Endothelial cell of umbilical vein (primary cell): ENCODE data around the gene FPR1. TPM values are rescaled to one million over a fixed set of nuclear protein-coding genes. Genes with fewer than 3 reads are reported as not detected.

Experiments
- BruUV-seq: library from RNA; stranded (reverse); fragments of 400-500 nt; replicated peaks from 2 replicates; lab custom pipeline; 2021; lab: Mats Ljungman, UMichigan
- CTCF ChIA-PET: fragments of 300-600, 350-600 bp; sonication (Branson Sonifier 250); formaldehyde crosslinking; loops from one replicate; lab custom pipeline; 2021; ENCODE audit warnings: antibody characterized with exemption, inconsistent platforms; lab: Charles Lee
- POLR2A ChIA-PET: fragments of 300-600, 350-600 bp; sonication (Branson Sonifier 250); formaldehyde crosslinking; loops from one replicate; lab custom pipeline; 2021; ENCODE audit warnings: antibody characterized with exemption, inconsistent platforms; lab: Charles Lee
- DNase-seq: peaks from one replicate; pipeline ENCODE4 v3.0.0-alpha.2; 2011; ENCODE audit warnings: low read depth, low spot score
- FAIRE-seq: peaks from 2 replicates; lab custom pipeline; 2011; peaks lifted over from hg19 to GRCh38; lab: Jason Lieb, UNC
- H2AFZ ChIP-seq: 2 replicates; pipeline ENCODE4 v1.6.0; 2012; ENCODE audit warnings: low read depth, low read length, control low read depth, inconsistent platforms
- H3K27ac ChIP-seq: 2 replicates; pipeline ENCODE4 v1.5.1; 2011; ENCODE audit warnings: low read depth, mild to moderate bottlenecking, control low read depth, low read length, moderate library complexity; ENCODE audit not compliant: insufficient read depth
- H3K27me3 ChIP-seq, 2 experiments: 2 replicates each; pipeline versions ENCODE4 v1.6.0 to v1.6.1; 2011; ENCODE audit warnings: low read length in 2 of 2, mixed read lengths in 1 of 2; ENCODE audit not compliant: control insufficient read depth in 2 of 2, insufficient read depth in 2 of 2
- H3K36me3 ChIP-seq, 2 experiments: 2 replicates in 1 of 2; 3 replicates in 1 of 2; pipeline ENCODE4 v1.5.1; 2011; ENCODE audit warnings: low read length in 2 of 2, mild to moderate bottlenecking in 1 of 2, moderate library complexity in 1 of 2; ENCODE audit not compliant: control insufficient read depth in 2 of 2, insufficient read depth in 2 of 2; ENCODE audit errors: extremely low read depth in 1 of 2
- H3K4me1 ChIP-seq: 3 replicates; pipeline ENCODE4 v1.5.1; 2011; ENCODE audit warnings: mild to moderate bottlenecking, low read length; ENCODE audit not compliant: control insufficient read depth, insufficient read depth; ENCODE audit errors: extremely low read depth
- H3K4me2 ChIP-seq: 2 replicates; pipeline ENCODE4 v1.6.1; 2011; ENCODE audit warnings: low read length, control low read depth, mixed read lengths; ENCODE audit not compliant: insufficient read depth
- H3K4me3 ChIP-seq, 3 experiments: fragments of 200-600 bp in 1 of 3; sonication (generic), shearing (Covaris generic) in 1 of 3; replicated peaks in 1 of 3; 2 replicates each; pipeline ENCODE4 v1.5.1; 2011 to 2016; ENCODE audit warnings: control low read depth in 3 of 3, low read length in 3 of 3, mild to moderate bottlenecking in 2 of 3, inconsistent platforms in 1 of 3, low read depth in 1 of 3, moderate library complexity in 1 of 3; ENCODE audit not compliant: insufficient read depth in 1 of 3
- H3K79me2 ChIP-seq: 2 replicates; pipeline ENCODE4 v1.6.0; 2012; ENCODE audit warnings: low read length, inconsistent platforms; ENCODE audit not compliant: control insufficient read depth, insufficient read depth
- H3K9ac ChIP-seq: replicated peaks from 2 replicates; pipeline ENCODE3; 2011; ENCODE audit warnings: low read length, control low read depth; ENCODE audit not compliant: insufficient read depth; ENCODE audit errors: extremely low read depth
- H3K9me1 ChIP-seq: replicated peaks from 3 replicates; pipeline ENCODE4 v1.6.0; 2011; ENCODE audit warnings: mild to moderate bottlenecking, low read length; ENCODE audit not compliant: control insufficient read depth, insufficient read depth; ENCODE audit errors: extremely low read depth
- H3K9me3 ChIP-seq: replicated peaks from 2 replicates; pipeline ENCODE4 v1.5.1; 2012; ENCODE audit warnings: low read length, inconsistent platforms; ENCODE audit not compliant: control insufficient read depth, insufficient read depth
- H4K20me1 ChIP-seq: replicated peaks from 2 replicates; pipeline ENCODE3; 2011; ENCODE audit warnings: mild to moderate bottlenecking, low read length; ENCODE audit not compliant: control insufficient read depth, insufficient read depth; ENCODE audit errors: extremely low read depth
- EZH2 ChIP-seq: IDR thresholded peaks from 2 replicates; pipeline ENCODE4 v1.6.1; 2012; ENCODE audit warnings: borderline replicate concordance, low read depth, mild to moderate bottlenecking, moderate library complexity, low read length, inconsistent platforms; ENCODE audit not compliant: severe bottlenecking
- FOS ChIP-seq: IDR thresholded peaks from 2 replicates; pipeline ENCODE4 v1.6.1; 2011; ENCODE audit warnings: mild to moderate bottlenecking, low read length, moderate library complexity, borderline replicate concordance; ENCODE audit not compliant: insufficient read depth
- GATA2 ChIP-seq: IDR thresholded peaks from 2 replicates; pipeline ENCODE4 v1.7.0; 2011; ENCODE audit warnings: low read depth, mild to moderate bottlenecking, moderate library complexity, mixed read lengths, low read length; ENCODE audit not compliant: insufficient read length, insufficient read depth
- JUN ChIP-seq: IDR thresholded peaks from 2 replicates; pipeline ENCODE4 v1.6.1; 2011; ENCODE audit warnings: borderline replicate concordance, low read depth; ENCODE audit not compliant: insufficient read length, insufficient read depth
- MYC ChIP-seq: IDR thresholded peaks from one replicate; pipeline ENCODE4 v1.6.1; 2011; ENCODE audit warnings: mild to moderate bottlenecking, low read depth, low read length
- POLR2A ChIP-seq: IDR thresholded peaks from 2 replicates; pipeline ENCODE4 v1.6.1; 2012; ENCODE audit warnings: low read depth, mild to moderate bottlenecking, control low read depth, low read length
- POLR2AphosphoS5 ChIP-seq: IDR thresholded peaks from 2 replicates; pipeline ENCODE4 v1.6.1; 2012; ENCODE audit warnings: low read depth, mild to moderate bottlenecking, control low read depth, low read length, moderate library complexity; ENCODE audit not compliant: insufficient read depth
- dilution Hi-C: fragments of 300-500 bp; cut with MboI; formaldehyde crosslinking; loops from one replicate; pipeline ENCODE4 v1.15.0; 2019; ENCODE audit warnings: low sequenced_read_pairs; ENCODE audit not compliant: extremely low pct_ligation_motif_present
- intact Hi-C: fragments of 100-400 bp; cut with micrococcal nuclease; formaldehyde crosslinking; loops from one replicate; pipeline ENCODE4 v1.10.0; 2022
- polyA plus RNA-seq, 4 experiments: library from polyadenylated mRNA; depleted of rRNA in 3 of 4; stranded (reverse) in 3 of 4; unstranded in 1 of 4; fragments of >200 nt; gene quantifications; 2 replicates each; pipeline versions ENCODE4 v1.2.1 to v1.2.3, GENCODE V29; 2011 to 2012; ENCODE audit warnings: missing spikeins in 1 of 4
- total RNA-seq: library from RNA; stranded (reverse); gene quantifications from 2 replicates; pipeline ENCODE4 v1.2.3, GENCODE V29; 2021
- TF ChIP-seq, protein P1 (sequence below): IDR thresholded peaks from 2 replicates; pipeline ENCODE4 v1.6.1; 2011; ENCODE audit not compliant: insufficient read depth, insufficient read length
- TF ChIP-seq, protein P2 (sequence below), 2 donors: IDR thresholded peaks; 1 replicate in 1 of 2; 2 replicates in 1 of 2; pipeline ENCODE4 v1.5.1; 2011; ENCODE audit warnings: low read length in 2 of 2, mild to moderate bottlenecking in 2 of 2, moderate library complexity in 2 of 2, control low read depth in 1 of 2, inconsistent platforms in 1 of 2, low read depth in 1 of 2; ENCODE audit not compliant: insufficient read depth in 1 of 2; ENCODE audit errors: extremely low read depth in 1 of 2

FPR1 gene
- total and polyA plus RNA-seq, 2 donors (not counting 3 experiments of a cell fraction or from before 2014, with no cell fraction given), result not detected

DNA sequence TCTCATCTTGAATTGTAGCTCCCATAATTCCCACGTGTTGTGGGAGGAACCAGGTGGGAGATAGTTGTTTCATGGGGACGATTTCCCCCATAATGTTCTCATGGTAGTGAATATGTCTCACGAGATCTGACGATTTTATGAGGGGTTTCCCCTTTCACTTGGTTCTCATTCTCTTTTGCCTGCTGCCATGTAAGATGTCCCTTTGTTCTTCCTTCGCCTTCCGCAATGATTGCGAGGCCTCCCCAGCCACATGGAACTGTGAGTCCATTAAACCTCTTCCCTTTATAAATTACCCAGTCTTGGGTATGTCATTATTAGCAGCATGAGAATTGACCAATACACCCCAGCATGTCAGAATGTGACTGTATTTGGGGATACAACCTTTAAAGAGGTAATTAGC, 3.9 kb upstream of the FPR1 start:
- no TSS peak for BruUV-seq
- FAIRE-seq (no peak), DNase-seq (no peak)
- no peak overlapping the region for H2AFZ ChIP-seq
- no peaks in the 10 kb centered on the region for H3K36me3 ChIP-seq
- ChIA-PET CTCF (no interaction called here), POLR2A (no interaction called here)
- H3K27me3 ChIP-seq, result no peaks in the 10 kb centered on the region
- H3K4me2 ChIP-seq, result no peak overlapping the region
- TF ChIP-seq, protein P1, sequence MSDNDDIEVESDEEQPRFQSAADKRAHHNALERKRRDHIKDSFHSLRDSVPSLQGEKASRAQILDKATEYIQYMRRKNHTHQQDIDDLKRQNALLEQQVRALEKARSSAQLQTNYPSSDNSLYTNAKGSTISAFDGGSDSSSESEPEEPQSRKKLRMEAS, result no peak
- TF ChIP-seq FOS (no peak), POLR2A (no peak), MYC (no peak), POLR2AphosphoS5 (no peak), JUN (no peak), GATA2 (no peak), EZH2 (no peak)
- TF ChIP-seq, protein P2, sequence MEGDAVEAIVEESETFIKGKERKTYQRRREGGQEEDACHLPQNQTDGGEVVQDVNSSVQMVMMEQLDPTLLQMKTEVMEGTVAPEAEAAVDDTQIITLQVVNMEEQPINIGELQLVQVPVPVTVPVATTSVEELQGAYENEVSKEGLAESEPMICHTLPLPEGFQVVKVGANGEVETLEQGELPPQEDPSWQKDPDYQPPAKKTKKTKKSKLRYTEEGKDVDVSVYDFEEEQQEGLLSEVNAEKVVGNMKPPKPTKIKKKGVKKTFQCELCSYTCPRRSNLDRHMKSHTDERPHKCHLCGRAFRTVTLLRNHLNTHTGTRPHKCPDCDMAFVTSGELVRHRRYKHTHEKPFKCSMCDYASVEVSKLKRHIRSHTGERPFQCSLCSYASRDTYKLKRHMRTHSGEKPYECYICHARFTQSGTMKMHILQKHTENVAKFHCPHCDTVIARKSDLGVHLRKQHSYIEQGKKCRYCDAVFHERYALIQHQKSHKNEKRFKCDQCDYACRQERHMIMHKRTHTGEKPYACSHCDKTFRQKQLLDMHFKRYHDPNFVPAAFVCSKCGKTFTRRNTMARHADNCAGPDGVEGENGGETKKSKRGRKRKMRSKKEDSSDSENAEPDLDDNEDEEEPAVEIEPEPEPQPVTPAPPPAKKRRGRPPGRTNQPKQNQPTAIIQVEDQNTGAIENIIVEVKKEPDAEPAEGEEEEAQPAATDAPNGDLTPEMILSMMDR (IDR thresholded peaks at IDR 0.05; ENCODE audit: extremely low read depth in 1 of 2, insufficient read depth in 1 of 2, low read depth in 1 of 2, low read length in 2 of 2), result no peak
- H3K27ac ChIP-seq, result no peak overlapping the region
- no peaks in the 10 kb centered on the region for H4K20me1 ChIP-seq
- H3K4me1 ChIP-seq, result no peaks in the 10 kb centered on the region
- H3K4me3 ChIP-seq, result no peak overlapping the region
- no peaks in the 10 kb centered on the region for H3K79me2 ChIP-seq
- peaks cover 1% of the 10 kb centered on the region for H3K9me3 ChIP-seq
- no peaks in the 10 kb centered on the region for H3K9me1 ChIP-seq
- no peak overlapping the region for H3K9ac ChIP-seq
- dilution Hi-C loops, result no loop called here
- intact Hi-C loops, result no loop called here
